GM18519 (cell line): ENCODE measurements around the gene MOGAT1.
A peak's percentile ranks its signal among the peaks of the same experiment; 100 is the strongest.
"Not testable (repeated sequence)": the region's sequence is repeated elsewhere in the genome, so short reads cannot be mapped to it uniquely, and the experiment has no call there.

ENCODE experiments used
- ATAC-seq: cut with Tn5 transposase; IDR thresholded peaks from one replicate; pipeline ENCODE4 v1.9.1; 2021; ENCODE audit warnings: mild to moderate bottlenecking, moderate library complexity; ENCODE audit not compliant: unreplicated experiment, low FRiP score

Gene MOGAT1

DNA sequence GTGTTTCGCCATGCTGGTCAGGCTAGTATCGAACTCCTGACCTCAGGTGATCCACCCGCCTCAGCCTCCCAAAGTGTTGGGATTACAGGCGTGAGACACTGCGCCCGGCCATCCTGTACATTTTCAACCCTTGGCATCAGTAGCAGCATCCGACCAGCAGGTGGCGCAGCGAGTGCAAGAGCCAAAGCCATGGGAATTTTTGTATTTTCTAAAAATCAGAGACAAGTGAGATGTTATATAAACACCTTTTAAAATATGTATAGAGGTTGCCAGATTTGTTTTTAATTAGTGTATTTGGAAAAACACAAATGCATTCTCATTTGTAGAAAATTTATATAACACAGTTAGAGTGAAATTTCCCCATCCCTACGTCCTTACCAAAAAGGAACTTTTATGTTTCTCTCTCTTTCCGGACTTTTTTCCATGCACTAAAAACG lies 36.8 kb downstream of the MOGAT1 start:
- no peak for ATAC-seq

DNA sequence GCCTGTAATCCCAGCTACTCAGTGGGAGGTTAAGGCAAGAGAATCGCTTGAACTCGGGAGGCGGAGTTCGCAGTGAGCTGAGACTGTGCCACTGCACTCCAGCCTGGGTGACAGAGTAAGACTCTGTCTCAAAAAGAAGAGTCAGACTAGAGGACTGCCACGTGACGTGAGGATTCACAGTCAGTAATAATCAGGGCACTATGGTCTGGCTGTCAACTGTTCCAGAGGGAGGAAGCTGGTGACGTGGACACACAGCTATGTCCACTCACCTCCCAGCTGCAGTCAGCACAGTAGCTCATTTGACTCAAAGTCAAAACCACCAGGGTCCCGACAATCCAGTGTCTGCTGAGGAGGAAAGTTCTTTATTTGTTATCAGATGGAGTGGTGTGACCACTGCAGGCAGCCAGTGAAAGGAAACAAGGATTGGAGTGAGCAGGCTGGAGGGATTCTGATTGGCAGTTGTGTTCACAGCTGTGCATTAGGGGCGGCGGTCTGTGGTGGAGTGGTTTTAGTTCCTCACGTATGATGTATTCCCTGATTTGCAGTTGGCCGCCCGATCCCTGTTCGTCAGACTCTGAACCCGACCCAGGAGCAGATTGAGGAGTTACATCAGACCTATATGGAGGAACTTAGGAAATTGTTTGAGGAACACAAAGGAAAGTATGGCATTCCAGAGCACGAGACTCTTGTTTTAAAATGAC lies 37.9 kb downstream of the MOGAT1 start:
- ATAC-seq: no peak

GRCh38 chr2:222710736-222711135 lies 39.3 kb downstream of the MOGAT1 start:
- ATAC-seq: no peak

DNA sequence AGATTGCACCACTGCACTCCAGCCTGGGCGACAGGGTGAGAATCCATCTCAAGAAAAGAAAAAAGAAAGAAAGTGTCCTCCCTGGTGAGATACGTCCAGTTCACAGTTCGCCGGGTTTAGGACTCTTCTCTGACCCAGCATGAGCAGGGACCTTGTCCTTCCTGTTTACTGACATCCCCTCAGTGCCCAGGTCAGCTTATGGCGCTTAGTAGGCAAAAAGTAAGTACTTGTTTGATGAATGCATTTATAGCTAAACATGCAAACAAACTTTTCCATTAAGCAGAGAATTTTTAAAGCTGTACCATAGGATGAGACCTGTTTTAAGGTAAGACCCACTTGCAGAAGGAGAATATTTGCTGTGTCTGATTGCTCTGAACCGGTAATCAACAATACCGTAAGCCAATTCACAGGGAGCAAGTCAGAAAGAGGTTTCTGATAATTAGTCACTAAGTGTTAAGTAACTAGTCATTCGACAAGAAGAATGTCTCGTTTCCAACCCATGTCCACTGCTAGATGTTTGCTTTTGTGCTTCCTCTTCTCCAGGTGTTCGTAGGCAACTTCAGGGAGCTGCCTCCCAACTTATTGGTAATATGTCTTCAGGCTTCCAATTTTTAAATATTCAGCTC lies 40.0 kb downstream of the MOGAT1 start:
- no peak for ATAC-seq

GRCh38 chr2:222713002-222713401 lies 41.5 kb downstream of the MOGAT1 start:
- no peak for ATAC-seq

GRCh38 chr2:222714361-222715241 lies 43.1 kb downstream of the MOGAT1 start:
- ATAC-seq: no peak

GRCh38 chr2:222715742-222716141 lies 44.3 kb downstream of the MOGAT1 start:
- ATAC-seq: no peak

GRCh38 chr2:222719787-222720186 lies 48.3 kb downstream of the MOGAT1 start:
- not testable (repeated sequence) for ATAC-seq

DNA sequence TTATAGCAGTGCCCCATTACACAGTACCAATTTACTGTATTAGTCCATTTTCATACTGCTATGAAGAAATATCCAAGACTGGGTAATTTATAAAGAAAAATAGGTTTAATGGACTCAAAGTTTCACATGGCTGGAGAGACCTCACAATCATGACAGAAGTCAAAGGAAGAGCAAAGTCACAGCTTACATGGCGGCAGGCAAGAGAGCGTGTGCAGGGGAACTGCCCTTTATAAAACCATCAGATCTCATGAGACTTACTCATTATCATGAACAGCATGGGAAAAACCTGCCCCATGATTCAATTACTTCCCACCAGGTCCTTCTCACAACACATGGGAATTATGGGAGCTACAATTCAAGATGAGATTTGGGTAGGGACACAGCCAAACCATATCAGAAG lies 50.1 kb downstream of the MOGAT1 start:
- not testable (repeated sequence) for ATAC-seq

DNA sequence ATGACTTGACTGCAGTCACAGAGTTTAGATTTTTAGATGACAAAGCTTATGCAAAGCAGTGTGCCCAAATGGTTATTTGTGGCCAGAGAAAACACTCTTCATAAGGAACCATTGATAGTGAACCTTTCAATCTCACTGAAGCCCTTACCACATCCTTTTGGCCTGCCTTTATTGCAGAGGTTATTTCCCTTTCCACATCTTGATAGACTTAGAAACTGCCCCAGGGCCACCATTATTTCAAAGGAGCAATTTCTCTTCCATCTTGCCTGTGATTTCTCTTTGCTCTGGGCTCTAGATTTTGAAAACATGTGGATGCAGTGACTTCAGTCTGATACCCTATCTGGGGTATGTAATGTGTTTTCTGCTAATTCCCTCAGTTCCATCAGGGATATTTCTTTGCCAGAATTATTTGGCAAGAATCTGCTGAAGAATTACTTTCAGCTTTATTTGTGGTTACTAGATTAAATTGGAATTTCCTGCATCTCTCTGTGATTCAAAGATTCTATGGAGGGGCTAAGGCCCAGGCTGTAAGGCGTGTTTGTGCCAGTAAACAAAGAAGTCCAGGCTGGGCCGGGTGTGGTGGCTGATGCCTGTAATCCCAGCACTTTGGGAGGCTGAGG lies 51.0 kb downstream of the MOGAT1 start:
- peak; percentile 99 for ATAC-seq

DNA sequence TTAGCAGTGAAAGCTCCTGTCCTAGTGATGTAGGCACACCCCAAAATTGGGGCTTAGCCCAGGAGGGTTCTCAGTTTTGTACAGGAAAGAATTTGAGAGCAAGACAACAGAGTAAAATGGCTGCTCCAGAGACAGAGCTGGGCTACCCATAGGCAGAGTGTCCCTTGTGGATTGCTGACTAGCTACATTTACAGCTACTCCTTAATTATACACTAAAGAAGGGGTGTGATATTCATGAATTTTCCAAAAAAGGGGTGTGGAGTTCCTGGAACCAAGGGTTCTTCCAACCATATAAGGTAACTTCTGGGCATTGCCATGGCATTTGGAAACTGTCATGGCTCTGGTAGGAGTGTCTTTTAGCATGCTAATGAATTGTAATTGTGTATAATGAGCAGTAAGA lies 52.8 kb downstream of the MOGAT1 start:
- ATAC-seq: no peak

DNA sequence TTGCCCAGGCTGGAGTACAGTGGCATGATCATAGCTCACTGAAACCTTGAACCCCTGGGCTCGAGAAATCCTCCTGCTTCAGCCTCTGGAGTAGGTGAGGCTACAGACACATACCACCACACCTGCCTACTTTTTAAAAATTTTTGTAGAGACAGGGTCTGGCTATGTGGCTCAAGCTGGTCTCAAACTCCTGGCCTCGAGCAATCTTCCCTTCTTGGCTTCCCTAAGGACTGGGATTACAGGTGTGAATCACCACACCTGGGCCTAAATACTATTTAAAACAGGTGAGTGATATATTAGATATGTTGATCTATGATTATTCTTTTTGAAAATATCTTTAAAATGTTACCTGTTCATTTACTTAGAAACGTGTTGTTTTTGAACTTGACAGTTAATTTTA lies 57.2 kb downstream of the MOGAT1 start:
- ATAC-seq: no peak

DNA sequence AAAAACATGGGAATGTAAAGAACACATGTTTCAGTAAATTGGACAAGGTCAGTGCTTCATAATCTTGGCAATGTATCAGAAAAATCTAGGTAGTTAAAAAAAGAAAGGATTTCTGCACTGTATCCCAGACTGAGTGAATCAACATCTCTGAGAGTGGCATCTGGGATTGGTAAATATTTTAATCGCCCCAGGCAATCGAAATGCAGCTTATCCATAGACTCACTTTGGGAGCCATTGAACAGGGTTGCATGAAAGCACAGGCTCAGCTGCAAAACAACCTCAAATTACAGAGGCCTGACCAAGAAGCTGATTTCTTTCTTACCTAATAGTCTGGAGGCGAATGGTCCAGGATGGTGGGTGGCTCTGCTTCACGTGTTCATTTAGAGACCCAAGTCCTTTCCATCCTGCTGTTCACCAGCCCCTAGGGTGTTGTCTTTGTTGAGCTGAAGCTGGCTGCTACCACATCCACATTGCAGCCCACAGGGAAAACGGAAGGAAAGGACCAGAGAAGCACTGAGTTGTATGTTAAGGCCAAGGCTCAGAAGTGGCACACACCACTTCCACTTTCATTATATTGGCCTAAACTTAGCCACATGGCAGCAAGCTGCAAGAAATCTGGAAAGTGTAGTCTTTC lies 59.0 kb downstream of the MOGAT1 start:
- peak; percentile 39 for ATAC-seq

GRCh38 chr2:222731201-222731621 lies 59.8 kb downstream of the MOGAT1 start:
- ATAC-seq: no peak

DNA sequence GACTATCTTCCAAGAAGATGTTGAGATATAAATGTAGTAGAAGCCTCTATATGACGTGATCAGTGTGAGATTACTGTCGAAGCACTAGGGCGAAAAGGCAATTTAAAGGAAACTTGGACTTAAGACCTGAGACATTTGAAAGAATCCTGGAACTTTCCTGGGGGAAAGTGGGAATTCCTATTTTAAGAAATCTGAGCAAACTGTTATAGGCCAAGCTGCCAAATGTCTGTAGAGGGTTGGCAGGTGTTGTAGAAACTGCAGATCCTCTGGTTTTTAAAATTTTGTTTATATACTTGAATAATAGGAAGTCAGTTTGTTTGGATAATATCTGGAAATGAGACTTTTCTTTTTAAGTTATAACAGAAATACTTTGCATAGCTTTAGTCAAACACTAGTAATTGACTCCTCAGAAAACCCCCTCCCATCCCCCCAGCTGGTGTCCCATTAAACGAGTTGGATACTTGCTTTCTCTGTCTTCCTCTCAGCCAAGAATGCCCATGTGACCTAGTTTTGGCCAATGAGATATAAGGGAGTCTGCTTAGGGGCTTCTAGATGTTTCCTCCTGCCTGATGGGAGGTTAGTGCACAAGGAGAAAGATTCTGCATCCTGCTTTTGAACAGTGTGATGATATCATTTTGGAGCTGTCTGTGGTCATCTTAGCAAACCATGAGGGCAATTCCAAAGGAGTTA lies 61.2 kb downstream of the MOGAT1 start:
- ATAC-seq: no peak

- ATAC-seq: no peak
Observed at GRCh38 chr2:222733470-222733845, 62.0 kb downstream of the MOGAT1 start.

DNA sequence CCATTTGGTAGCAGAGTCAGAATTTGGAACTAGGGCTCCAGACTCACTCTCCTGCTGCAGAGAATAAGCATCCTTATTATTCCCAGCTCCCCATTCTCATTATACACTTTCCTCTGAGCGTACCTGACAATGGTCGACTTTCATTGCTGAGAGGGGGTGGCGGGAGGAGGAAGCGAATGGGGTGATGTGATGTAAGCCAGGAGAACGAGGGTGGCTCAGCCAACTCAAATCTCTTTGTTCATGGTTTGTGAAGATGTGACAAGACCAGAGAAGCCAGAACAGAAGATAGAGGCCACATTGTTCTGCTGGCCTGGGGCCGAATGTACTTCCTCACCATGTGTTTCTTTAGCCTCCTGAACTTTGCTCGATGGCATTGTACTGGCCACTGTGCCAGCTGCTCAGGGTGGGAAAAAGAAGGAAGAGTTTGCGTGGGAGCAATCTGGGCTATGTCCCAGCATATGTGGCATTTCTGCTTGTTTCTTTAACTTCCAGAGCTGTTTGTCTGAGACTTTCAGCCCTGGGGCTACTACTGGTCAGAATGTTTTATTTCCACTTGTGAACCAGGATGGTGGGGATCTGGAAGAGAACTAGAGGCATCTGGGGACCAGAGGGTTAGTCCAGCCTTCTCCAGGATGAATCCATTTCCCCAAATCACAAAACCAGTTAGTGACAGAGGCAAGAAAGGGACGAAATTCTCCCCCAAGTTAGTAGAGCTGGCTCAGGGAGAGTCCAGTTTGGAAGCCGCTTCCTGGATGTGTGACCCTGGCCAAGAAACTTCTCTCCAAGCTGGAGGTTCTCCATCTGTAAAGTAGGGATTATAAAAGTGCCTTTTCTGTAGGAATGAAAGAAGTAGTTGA lies 62.6 kb downstream of the MOGAT1 start:
- no peak for ATAC-seq

GRCh38 chr2:222734703-222735014 lies 63.2 kb downstream of the MOGAT1 start:
- peak; percentile 84 for ATAC-seq

GRCh38 chr2:222736301-222736700 lies 64.8 kb downstream of the MOGAT1 start:
- ATAC-seq: no peak
